Neural cell (in vitro differentiated cells): ENCODE measurements around the gene FBXW8. TPM values are rescaled to one million over a fixed set of nuclear protein-coding genes. Genes with fewer than 3 reads are reported as not detected.

Experiments used
- H2AFZ ChIP-seq: fragments of 200-600, 300-800 bp; sonication (generic), shearing (Covaris generic); 2 replicates; pipeline ENCODE4 v1.6.0; 2014; ENCODE audit warnings: low read depth, mild to moderate bottlenecking, antibody characterized with exemption, low read length, moderate library complexity
- H3F3A ChIP-seq: fragments of 200-600 bp; shearing (Covaris generic); 2 replicates; pipeline ENCODE4 v1.6.1; 2016; ENCODE audit warnings: mild to moderate bottlenecking, moderate library complexity, mixed read lengths, antibody characterized with exemption, low read length; ENCODE audit not compliant: insufficient read depth, poor library complexity, severe bottlenecking
- H3K27ac ChIP-seq: fragments of 200-600, 300-800 bp; sonication (generic), shearing (Covaris generic); 2 replicates; pipeline ENCODE4 v1.5.1; 2014; ENCODE audit warnings: mild to moderate bottlenecking, low read length, moderate library complexity
- H3K27me3 ChIP-seq: fragments of 300-800, 200-600 bp; sonication (generic), shearing (Covaris generic); 2 replicates; pipeline ENCODE4 v1.6.0; 2014; ENCODE audit warnings: mild to moderate bottlenecking, low read depth, low read length, moderate library complexity; ENCODE audit not compliant: insufficient read depth
- H3K36me3 ChIP-seq: fragments of 300-800, 200-600 bp; sonication (generic), shearing (Covaris generic); 2 replicates; pipeline ENCODE4 v1.5.1; 2014; ENCODE audit warnings: mild to moderate bottlenecking, antibody characterized with exemption, low read length, moderate library complexity; ENCODE audit not compliant: insufficient read depth
- H3K4me2 ChIP-seq: fragments of 300-800, 200-600 bp; sonication (generic), shearing (Covaris generic); 2 replicates; pipeline ENCODE4 v1.6.0; 2014; ENCODE audit warnings: mild to moderate bottlenecking, low read length
- H3K4me3 ChIP-seq: fragments of 300-800, 200-600 bp; sonication (generic), shearing (Covaris generic); 2 replicates; pipeline ENCODE4 v1.5.1; 2014; ENCODE audit warnings: mild to moderate bottlenecking, low read length, moderate library complexity
- H3K79me2 ChIP-seq: fragments of 200-600 bp; shearing (Covaris generic); replicated peaks from 2 replicates; pipeline ENCODE4 v1.6.0; 2014; ENCODE audit warnings: mild to moderate bottlenecking, low read length, moderate library complexity; ENCODE audit not compliant: insufficient read depth
- H3K9ac ChIP-seq: fragments of 300-800, 200-600 bp; sonication (generic), shearing (Covaris generic); 2 replicates; pipeline ENCODE4 v1.6.1; 2016; ENCODE audit warnings: mild to moderate bottlenecking, low read length, mixed read lengths
- H3K9me2 ChIP-seq: fragments of 200-600 bp; shearing (Covaris generic); 2 replicates; pipeline ENCODE4 v1.6.1; 2016; ENCODE audit warnings: mild to moderate bottlenecking, low read length, mixed read lengths; ENCODE audit not compliant: insufficient read depth
- H3K9me3 ChIP-seq: fragments of 200-600, 300-800 bp; sonication (generic), shearing (Covaris generic); 2 replicates; pipeline ENCODE4 v1.6.1; 2016; ENCODE audit warnings: mild to moderate bottlenecking, mixed run types, low read length, moderate library complexity, mixed read lengths
- H4K20me1 ChIP-seq: fragments of 200-600 bp; shearing (Covaris generic); 2 replicates; pipeline ENCODE4 v1.6.1; 2016; ENCODE audit warnings: mild to moderate bottlenecking, mixed run types; ENCODE audit not compliant: insufficient read depth
- EP300 ChIP-seq: fragments of 450-650 bp; conservative IDR thresholded peaks from 2 replicates; pipeline ENCODE4 v1.6.1; 2014; ENCODE audit warnings: antibody characterized with exemption, mild to moderate bottlenecking, moderate library complexity; ENCODE audit not compliant: poor library complexity, severe bottlenecking
- EZH2 ChIP-seq: fragments of 200-600, 300-800 bp; shearing (Covaris generic), sonication (generic); IDR thresholded peaks from 2 replicates; pipeline ENCODE4 v1.6.1; 2014; ENCODE audit warnings: antibody characterized with exemption, low read length, borderline replicate concordance, mild to moderate bottlenecking; ENCODE audit not compliant: insufficient read depth, poor library complexity, severe bottlenecking
- MXI1 ChIP-seq: fragments of 450-650 bp; conservative IDR thresholded peaks from 2 replicates; pipeline ENCODE4 v1.6.1; 2014; ENCODE audit warnings: antibody characterized with exemption, mild to moderate bottlenecking; ENCODE audit not compliant: poor library complexity, severe bottlenecking
- POLR2AphosphoS5 ChIP-seq: IDR thresholded peaks from 2 replicates; pipeline ENCODE4 v1.6.1; 2012
- RAD21 ChIP-seq: fragments of 450-650 bp; conservative IDR thresholded peaks from 2 replicates; pipeline ENCODE4 v1.6.1; 2014; ENCODE audit warnings: antibody characterized with exemption, mild to moderate bottlenecking, moderate library complexity
- SMC3 ChIP-seq: fragments of 450-650 bp; conservative IDR thresholded peaks from 2 replicates; pipeline ENCODE4 v1.6.1; 2014; ENCODE audit warnings: antibody characterized with exemption, mild to moderate bottlenecking, moderate library complexity; ENCODE audit not compliant: poor library complexity
- polyA plus RNA-seq: library from polyadenylated mRNA; depleted of rRNA; stranded (reverse); fragments of >200 nt; gene quantifications from 2 replicates; pipeline ENCODE4 v1.2.3, GENCODE V29; 2014
- TF ChIP-seq, protein P1 (sequence below): IDR thresholded peaks from 2 replicates; pipeline ENCODE4 v1.6.1; 2012; ENCODE audit warnings: borderline replicate concordance
- TF ChIP-seq, protein P2 (sequence below): fragments of 450-650 bp; IDR thresholded peaks from 2 replicates; pipeline ENCODE4 v1.5.1; 2014; ENCODE audit warnings: antibody characterized with exemption, mild to moderate bottlenecking, moderate library complexity; ENCODE audit not compliant: poor library complexity, severe bottlenecking

FBXW8 gene
- polyA plus RNA-seq, 1 donor from 2014 or later, result 5.6 TPM

DNA sequence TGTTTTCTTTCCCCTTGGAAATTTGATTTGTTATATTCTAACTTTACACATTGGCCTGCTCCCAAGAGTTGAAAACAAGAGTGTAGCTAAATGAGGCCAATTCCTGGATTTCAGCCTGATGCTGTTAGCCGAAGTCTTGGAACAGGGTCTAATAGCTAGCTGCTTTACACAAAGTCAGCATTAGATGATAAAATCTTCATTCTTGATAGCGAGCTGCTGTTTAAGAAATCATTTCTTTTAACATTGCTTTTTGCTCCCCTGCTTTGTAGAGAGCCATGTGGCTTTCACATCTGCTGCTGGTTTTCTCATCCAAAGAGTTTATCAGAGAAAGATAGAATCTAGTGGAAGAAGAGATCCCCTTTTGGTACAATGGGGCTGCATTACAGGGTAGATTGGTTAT is 22.3 kb downstream of the FBXW8 start:
- Histone ChIP-seq H3K27me3 (no peaks in the 10 kb centered on the region), H2AFZ (no peak overlapping the region), H3K4me2 (no peak overlapping the region), H3F3A (no peaks in the 10 kb centered on the region), H3K9ac (no peak overlapping the region), H3K4me3 (no peak overlapping the region), H3K9me2 (no peaks in the 10 kb centered on the region), H3K9me3 (no peaks in the 10 kb centered on the region), H4K20me1 (no peaks in the 10 kb centered on the region), H3K79me2 (no peaks in the 10 kb centered on the region), H3K36me3 (peaks cover 9% of the 10 kb centered on the region), H3K27ac (no peak overlapping the region)
- TF ChIP-seq EZH2 (no peak), MXI1 (no peak), RAD21 (no peak), SMC3 (no peak), EP300 (no peak), POLR2AphosphoS5 (no peak)
- TF ChIP-seq, protein P1, sequence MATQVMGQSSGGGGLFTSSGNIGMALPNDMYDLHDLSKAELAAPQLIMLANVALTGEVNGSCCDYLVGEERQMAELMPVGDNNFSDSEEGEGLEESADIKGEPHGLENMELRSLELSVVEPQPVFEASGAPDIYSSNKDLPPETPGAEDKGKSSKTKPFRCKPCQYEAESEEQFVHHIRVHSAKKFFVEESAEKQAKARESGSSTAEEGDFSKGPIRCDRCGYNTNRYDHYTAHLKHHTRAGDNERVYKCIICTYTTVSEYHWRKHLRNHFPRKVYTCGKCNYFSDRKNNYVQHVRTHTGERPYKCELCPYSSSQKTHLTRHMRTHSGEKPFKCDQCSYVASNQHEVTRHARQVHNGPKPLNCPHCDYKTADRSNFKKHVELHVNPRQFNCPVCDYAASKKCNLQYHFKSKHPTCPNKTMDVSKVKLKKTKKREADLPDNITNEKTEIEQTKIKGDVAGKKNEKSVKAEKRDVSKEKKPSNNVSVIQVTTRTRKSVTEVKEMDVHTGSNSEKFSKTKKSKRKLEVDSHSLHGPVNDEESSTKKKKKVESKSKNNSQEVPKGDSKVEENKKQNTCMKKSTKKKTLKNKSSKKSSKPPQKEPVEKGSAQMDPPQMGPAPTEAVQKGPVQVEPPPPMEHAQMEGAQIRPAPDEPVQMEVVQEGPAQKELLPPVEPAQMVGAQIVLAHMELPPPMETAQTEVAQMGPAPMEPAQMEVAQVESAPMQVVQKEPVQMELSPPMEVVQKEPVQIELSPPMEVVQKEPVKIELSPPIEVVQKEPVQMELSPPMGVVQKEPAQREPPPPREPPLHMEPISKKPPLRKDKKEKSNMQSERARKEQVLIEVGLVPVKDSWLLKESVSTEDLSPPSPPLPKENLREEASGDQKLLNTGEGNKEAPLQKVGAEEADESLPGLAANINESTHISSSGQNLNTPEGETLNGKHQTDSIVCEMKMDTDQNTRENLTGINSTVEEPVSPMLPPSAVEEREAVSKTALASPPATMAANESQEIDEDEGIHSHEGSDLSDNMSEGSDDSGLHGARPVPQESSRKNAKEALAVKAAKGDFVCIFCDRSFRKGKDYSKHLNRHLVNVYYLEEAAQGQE, result no peak
- TF ChIP-seq, protein P2, sequence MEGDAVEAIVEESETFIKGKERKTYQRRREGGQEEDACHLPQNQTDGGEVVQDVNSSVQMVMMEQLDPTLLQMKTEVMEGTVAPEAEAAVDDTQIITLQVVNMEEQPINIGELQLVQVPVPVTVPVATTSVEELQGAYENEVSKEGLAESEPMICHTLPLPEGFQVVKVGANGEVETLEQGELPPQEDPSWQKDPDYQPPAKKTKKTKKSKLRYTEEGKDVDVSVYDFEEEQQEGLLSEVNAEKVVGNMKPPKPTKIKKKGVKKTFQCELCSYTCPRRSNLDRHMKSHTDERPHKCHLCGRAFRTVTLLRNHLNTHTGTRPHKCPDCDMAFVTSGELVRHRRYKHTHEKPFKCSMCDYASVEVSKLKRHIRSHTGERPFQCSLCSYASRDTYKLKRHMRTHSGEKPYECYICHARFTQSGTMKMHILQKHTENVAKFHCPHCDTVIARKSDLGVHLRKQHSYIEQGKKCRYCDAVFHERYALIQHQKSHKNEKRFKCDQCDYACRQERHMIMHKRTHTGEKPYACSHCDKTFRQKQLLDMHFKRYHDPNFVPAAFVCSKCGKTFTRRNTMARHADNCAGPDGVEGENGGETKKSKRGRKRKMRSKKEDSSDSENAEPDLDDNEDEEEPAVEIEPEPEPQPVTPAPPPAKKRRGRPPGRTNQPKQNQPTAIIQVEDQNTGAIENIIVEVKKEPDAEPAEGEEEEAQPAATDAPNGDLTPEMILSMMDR, result no peak

DNA sequence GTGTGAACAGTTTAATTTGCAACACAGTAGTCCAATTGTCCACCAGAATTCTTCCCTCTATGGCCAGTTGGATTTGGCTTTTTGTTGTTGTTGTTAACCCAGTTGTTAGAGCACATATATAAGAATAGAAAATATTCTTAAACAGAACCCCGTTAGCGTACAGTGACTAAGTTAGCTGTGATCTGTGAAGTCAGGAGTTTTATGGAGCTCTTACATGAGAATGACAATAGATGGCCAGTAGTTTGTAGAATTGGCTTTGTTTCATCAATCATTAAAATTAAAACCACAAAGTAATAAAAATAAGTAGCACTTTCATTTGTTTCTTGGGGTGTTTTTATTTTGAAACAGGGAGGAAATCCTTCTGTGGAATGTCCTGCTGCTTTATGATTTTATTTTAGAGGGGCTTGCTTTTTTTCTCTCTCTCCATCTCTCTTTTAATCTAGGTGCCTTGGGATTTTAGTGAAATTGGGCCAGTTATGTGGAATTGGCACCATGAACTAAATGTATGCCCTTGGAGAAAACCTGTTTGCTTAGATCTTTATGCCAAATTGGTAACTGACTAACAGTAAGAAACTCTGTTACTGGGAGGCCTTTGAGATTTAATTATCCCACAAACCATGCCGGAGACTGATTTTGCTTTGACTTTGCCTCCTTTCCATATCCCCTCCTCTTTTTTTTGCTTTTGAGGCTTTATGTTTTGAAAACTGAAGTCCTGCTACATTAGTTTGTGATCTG is 22.9 kb downstream of the FBXW8 start:
- Histone ChIP-seq H3F3A (no peaks in the 10 kb centered on the region), H2AFZ (no peak overlapping the region), H3K79me2 (no peaks in the 10 kb centered on the region), H4K20me1 (no peaks in the 10 kb centered on the region), H3K4me2 (no peak overlapping the region), H3K9me2 (no peaks in the 10 kb centered on the region), H3K9me3 (no peaks in the 10 kb centered on the region), H3K27me3 (no peaks in the 10 kb centered on the region), H3K27ac (no peak overlapping the region), H3K4me3 (no peak overlapping the region), H3K9ac (no peak overlapping the region), H3K36me3 (peaks cover 9% of the 10 kb centered on the region)
- TF ChIP-seq, protein P1, result no peak
- TF ChIP-seq MXI1 (no peak), SMC3 (no peak), POLR2AphosphoS5 (no peak), EP300 (no peak)
- TF ChIP-seq, protein P2, result no peak
